Suprapubic skin (tissue), 4 donors: ENCODE results near the gene TMEM222. TPM values are rescaled to one million over a fixed set of nuclear protein-coding genes. Genes with fewer than 3 reads are reported as not detected.

Experiments
- DNase-seq, 2 donors: peaks; one replicate each; pipeline ENCODE4 v3.0.0-alpha.2; 2019; ENCODE audit warnings: low spot score in 2 of 2
- H3K27ac ChIP-seq: fragments of 200-600 bp; sonication (generic); one replicate; pipeline ENCODE4 v1.5.1; 2019
- H3K27me3 ChIP-seq: fragments of 200-600 bp; sonication (generic); one replicate; pipeline ENCODE4 v1.5.1; 2019
- H3K36me3 ChIP-seq: fragments of 200-600 bp; sonication (generic); one replicate; pipeline ENCODE4 v1.5.1; 2019
- H3K4me1 ChIP-seq: fragments of 200-600 bp; sonication (generic); one replicate; pipeline ENCODE4 v1.5.1; 2019
- H3K4me3 ChIP-seq: fragments of 200-600 bp; sonication (generic); one replicate; pipeline ENCODE4 v1.5.1; 2019; ENCODE audit warnings: mild to moderate bottlenecking
- H3K9me3 ChIP-seq: fragments of 200-600 bp; sonication (generic); one replicate; pipeline ENCODE4 v1.5.1; 2019
- CTCF ChIP-seq, 2 donors: fragments of 200-600 bp in 1 of 2; fragments of 450-650 bp in 1 of 2; sonication (generic) in 1 of 2; IDR thresholded peaks; one replicate each; pipeline ENCODE4 v1.5.1; 2016 to 2019; ENCODE audit warnings: antibody characterized with exemption in 2 of 2, mild to moderate bottlenecking in 1 of 2, moderate library complexity in 1 of 2
- EP300 ChIP-seq: sonication (generic); formaldehyde crosslinking; IDR thresholded peaks from one replicate; pipeline ENCODE4 v1.6.1; 2017; ENCODE audit warnings: antibody characterized with exemption
- POLR2A ChIP-seq, 2 donors: fragments of 450-650 bp; IDR thresholded peaks; one replicate each; pipeline ENCODE4 v1.6.1; 2017; ENCODE audit warnings: antibody characterized with exemption in 2 of 2, mild to moderate bottlenecking in 2 of 2, moderate library complexity in 2 of 2
- POLR2AphosphoS5 ChIP-seq, 3 donors: sonication (generic); formaldehyde crosslinking; IDR thresholded peaks; one replicate each; pipeline ENCODE4 v1.6.1; 2017; ENCODE audit warnings: antibody characterized with exemption in 3 of 3
- WGBS: methylation state at CpG from one replicate; pipeline ENCODE4 v1.1.5; 2018; 5-methylcytosine and 5-hydroxymethylcytosine counted together
- total RNA-seq, 4 donors: library from RNA; depleted of rRNA; stranded (reverse); fragments of >200 nt; gene quantifications; one replicate each; pipeline ENCODE4 v1.1.0, GENCODE V29; 2016

Gene TMEM222
- total RNA-seq, 4 donors from 2014 or later = 19.7 to 31.8 (median 21.2) TPM

- no peak for DNase-seq
- no peak overlapping the region for H3K27ac ChIP-seq
- no peak for TF ChIP-seq EP300
- TF ChIP-seq CTCF (IDR thresholded peaks at IDR 0.05) = no peak
- no peak for TF ChIP-seq POLR2A (IDR thresholded peaks at IDR 0.05)
- TF ChIP-seq POLR2AphosphoS5 (IDR thresholded peaks at IDR 0.05) = no peak
- H3K9me3 ChIP-seq = no peaks in the 10 kb centered on the region
- no peaks in the 10 kb centered on the region for H3K4me1 ChIP-seq
- 92% methylated on average over 3 of the region's 3 CpGs for WGBS
- no peak overlapping the region for H3K4me3 ChIP-seq
- peaks cover 75% of the 10 kb centered on the region for H3K36me3 ChIP-seq
- no peaks in the 10 kb centered on the region for H3K27me3 ChIP-seq
Observed at GRCh38 chr1:27290581-27290980, 31.4 kb upstream of the TMEM222 start.

GRCh38 chr1:27292106-27292505, 29.9 kb upstream of the TMEM222 start:
- WGBS = 86% methylated on average over 5 of the region's 5 CpGs
- no peak for TF ChIP-seq POLR2A (IDR thresholded peaks at IDR 0.05)
- TF ChIP-seq EP300 = no peak
- TF ChIP-seq POLR2AphosphoS5 (IDR thresholded peaks at IDR 0.05) = no peak
- no peak for TF ChIP-seq CTCF (IDR thresholded peaks at IDR 0.05)
- H3K27ac ChIP-seq = no peak overlapping the region
- no peaks in the 10 kb centered on the region for H3K9me3 ChIP-seq
- no peaks in the 10 kb centered on the region for H3K27me3 ChIP-seq
- DNase-seq = no peak
- peaks cover 80% of the 10 kb centered on the region for H3K36me3 ChIP-seq
- no peak overlapping the region for H3K4me3 ChIP-seq
- H3K4me1 ChIP-seq = no peaks in the 10 kb centered on the region

GRCh38 chr1:27293915-27294314, 28.0 kb upstream of the TMEM222 start:
- no peak for TF ChIP-seq EP300
- TF ChIP-seq POLR2A (IDR thresholded peaks at IDR 0.05) = no peak
- TF ChIP-seq CTCF (IDR thresholded peaks at IDR 0.05) = no peak
- no peak for TF ChIP-seq POLR2AphosphoS5 (IDR thresholded peaks at IDR 0.05)
- DNase-seq = no peak
- Histone ChIP-seq H3K27ac (no peak overlapping the region), H3K4me3 (no peak overlapping the region), H3K4me1 (peaks cover 8% of the 10 kb centered on the region), H3K36me3 (peaks cover 86% of the 10 kb centered on the region), H3K27me3 (no peaks in the 10 kb centered on the region), H3K9me3 (no peaks in the 10 kb centered on the region)
- 92% methylated on average over 8 of the region's 8 CpGs for WGBS

GRCh38 chr1:27296773-27297291, 25.1 kb upstream of the TMEM222 start:
- peak; percentile 76 to 86 for DNase-seq
- Histone ChIP-seq H3K36me3 (peaks cover 80% of the 10 kb centered on the region), H3K27me3 (no peaks in the 10 kb centered on the region), H3K9me3 (no peaks in the 10 kb centered on the region), H3K4me3 (no peak overlapping the region), H3K4me1 (peaks cover 32% of the 10 kb centered on the region), H3K27ac (no peak overlapping the region)
- 39% methylated on average over 10 of the region's 10 CpGs for WGBS
- peak in 1 of 2 donors; percentile 71 for TF ChIP-seq CTCF (IDR thresholded peaks at IDR 0.05)
- TF ChIP-seq EP300 = no peak

- DNase-seq = no peak
- Histone ChIP-seq H3K9me3 (no peaks in the 10 kb centered on the region), H3K27me3 (no peaks in the 10 kb centered on the region), H3K4me3 (no peak overlapping the region), H3K36me3 (peaks cover 79% of the 10 kb centered on the region), H3K4me1 (peaks cover 32% of the 10 kb centered on the region), H3K27ac (no peak overlapping the region)
- 80% methylated on average over 1 of the region's 3 CpGs for whole genome bisulfite sequencing
- TF ChIP-seq POLR2AphosphoS5 (IDR thresholded peaks at IDR 0.05) (no peak), CTCF (IDR thresholded peaks at IDR 0.05) (no peak), EP300 (no peak), POLR2A (IDR thresholded peaks at IDR 0.05) (no peak)
Observed at GRCh38 chr1:27297903-27298302, 24.1 kb upstream of the TMEM222 start.
